HepG2 (cell line): Measurements from ENCODE around the gene MPHOSPH8. TPM values are rescaled to one million over a fixed set of nuclear protein-coding genes. Genes with fewer than 3 reads are reported as not detected.

Experiments used
- ELF3 ChIP-seq: IDR thresholded peaks from 2 replicates; pipeline ENCODE4 v1.6.1; 2016; ENCODE audit warnings: missing genetic modification reagents, missing compliant biosample characterization
- KLF12 ChIP-seq: sonication (generic); formaldehyde crosslinking; IDR thresholded peaks from 2 replicates; pipeline ENCODE4 v1.4.0; 2020; ENCODE audit warnings: missing genetic modification reagents, borderline replicate concordance
- KMT2A ChIP-seq: sonication (generic); formaldehyde crosslinking; IDR thresholded peaks from 2 replicates; pipeline ENCODE4 v1.4.0; 2020; ENCODE audit warnings: missing genetic modification reagents
- NFYB ChIP-seq: sonication (generic); formaldehyde crosslinking; IDR thresholded peaks from 2 replicates; pipeline ENCODE4 v1.4.0; 2020; ENCODE audit warnings: missing genetic modification reagents
- NONO ChIP-seq, 2 experiments: fragments of 450-650 bp in 1 of 2; sonication (generic) in 1 of 2; formaldehyde crosslinking in 1 of 2; IDR thresholded peaks in 1 of 2; conservative IDR thresholded peaks in 1 of 2; 2 replicates each; pipeline versions ENCODE4 v1.6.1 to v1.8.0; 2017 to 2022; ENCODE audit warnings: mild to moderate bottlenecking in 1 of 2, missing genetic modification reagents in 1 of 2, moderate library complexity in 1 of 2
- SOX5 ChIP-seq: IDR thresholded peaks from 2 replicates; pipeline ENCODE4 v1.6.1; 2016; ENCODE audit warnings: borderline replicate concordance
- XRCC5 ChIP-seq: fragments of 200-400 bp; formaldehyde crosslinking; optimal IDR thresholded peaks from 2 replicates; pipeline ENCODE3; 2017; ENCODE audit warnings: mild to moderate bottlenecking, low read length
- ZNF230 ChIP-seq: sonication (generic); formaldehyde crosslinking; IDR thresholded peaks from 2 replicates; pipeline ENCODE4 v1.4.0; 2020; ENCODE audit warnings: mild to moderate bottlenecking, missing genetic modification reagents
- ZNF44 ChIP-seq: sonication (generic); formaldehyde crosslinking; IDR thresholded peaks from 2 replicates; pipeline ENCODE4 v1.5.1; 2020; ENCODE audit warnings: mild to moderate bottlenecking, missing genetic modification reagents
- ZNF674 ChIP-seq: sonication (generic); formaldehyde crosslinking; IDR thresholded peaks from 2 replicates; pipeline ENCODE4 v1.5.0; 2020; ENCODE audit warnings: low read depth, mild to moderate bottlenecking, missing genetic modification reagents
- ZNF782 ChIP-seq: sonication (generic); formaldehyde crosslinking; IDR thresholded peaks from 2 replicates; pipeline ENCODE4 v1.4.0; 2020; ENCODE audit warnings: missing genetic modification reagents, mild to moderate bottlenecking, borderline replicate concordance
- ZNF792 ChIP-seq: IDR thresholded peaks from 2 replicates; pipeline ENCODE4 v1.6.1; 2016
- ZNF816 ChIP-seq: sonication (generic); formaldehyde crosslinking; IDR thresholded peaks from 2 replicates; pipeline ENCODE4 v1.8.0; 2022; ENCODE audit warnings: missing genetic modification reagents, mild to moderate bottlenecking, borderline replicate concordance
- ZSCAN21 ChIP-seq: sonication (generic); formaldehyde crosslinking; IDR thresholded peaks from 2 replicates; pipeline ENCODE4 v1.8.0; 2022; ENCODE audit warnings: mild to moderate bottlenecking, missing genetic modification reagents, moderate library complexity, borderline replicate concordance
- polyA plus RNA-seq, 8 experiments: library from polyadenylated mRNA; depleted of rRNA in 3 of 8; stranded (reverse) in 7 of 8; unstranded in 1 of 8; fragments of >200 nt; fragmentation: Illumina TruSeq in 4 of 8; extraction: Trizol in 4 of 8; gene quantifications; 2 replicates each; pipeline versions ENCODE4 v1.2.1 to v1.2.3, GENCODE V29; 2011 to 2016; ENCODE audit warnings: low read depth in 4 of 8, missing spikeins in 1 of 8, mixed read lengths in 1 of 8; ENCODE audit not compliant: insufficient read depth in 1 of 8
- total RNA-seq, 5 experiments: library from RNA; depleted of rRNA; stranded (reverse); fragments of >200 nt; fragmentation: Illumina TruSeq; extraction: Trizol; gene quantifications; 2 replicates each; pipeline ENCODE4 v1.2.3, GENCODE V29; 2016; ENCODE audit warnings: low read depth in 1 of 5
- TF ChIP-seq, protein P1 (sequence below): sonication (generic); formaldehyde crosslinking; IDR thresholded peaks from 2 replicates; pipeline ENCODE4 v1.5.1; 2020; ENCODE audit warnings: mild to moderate bottlenecking, missing genetic modification reagents, moderate library complexity
- TF ChIP-seq, protein P2 (sequence below): sonication (generic); formaldehyde crosslinking; IDR thresholded peaks from 2 replicates; pipeline ENCODE4 v1.9.0; 2021; ENCODE audit warnings: missing genetic modification reagents, borderline replicate concordance
- TF ChIP-seq, protein P3 (sequence below): sonication (generic); formaldehyde crosslinking; IDR thresholded peaks from 2 replicates; pipeline ENCODE4 v1.4.0; 2020; ENCODE audit warnings: missing genetic modification reagents
- TF ChIP-seq, protein P4 (sequence below): sonication (generic); formaldehyde crosslinking; IDR thresholded peaks from 2 replicates; pipeline ENCODE4 v1.8.1; 2023; ENCODE audit warnings: mild to moderate bottlenecking, missing genetic modification reagents
- TF ChIP-seq, protein P5 (sequence below): sonication (generic); formaldehyde crosslinking; IDR thresholded peaks from 2 replicates; pipeline ENCODE4 v1.8.1; 2023; ENCODE audit warnings: mild to moderate bottlenecking, moderate library complexity, missing genetic modification reagents

Gene MPHOSPH8
- total and polyA plus RNA-seq, 2 of the 13 experiments (the other 11 are each of a cell fraction or from before 2014, with no cell fraction given): 17.3 to 20.9 TPM

DNA sequence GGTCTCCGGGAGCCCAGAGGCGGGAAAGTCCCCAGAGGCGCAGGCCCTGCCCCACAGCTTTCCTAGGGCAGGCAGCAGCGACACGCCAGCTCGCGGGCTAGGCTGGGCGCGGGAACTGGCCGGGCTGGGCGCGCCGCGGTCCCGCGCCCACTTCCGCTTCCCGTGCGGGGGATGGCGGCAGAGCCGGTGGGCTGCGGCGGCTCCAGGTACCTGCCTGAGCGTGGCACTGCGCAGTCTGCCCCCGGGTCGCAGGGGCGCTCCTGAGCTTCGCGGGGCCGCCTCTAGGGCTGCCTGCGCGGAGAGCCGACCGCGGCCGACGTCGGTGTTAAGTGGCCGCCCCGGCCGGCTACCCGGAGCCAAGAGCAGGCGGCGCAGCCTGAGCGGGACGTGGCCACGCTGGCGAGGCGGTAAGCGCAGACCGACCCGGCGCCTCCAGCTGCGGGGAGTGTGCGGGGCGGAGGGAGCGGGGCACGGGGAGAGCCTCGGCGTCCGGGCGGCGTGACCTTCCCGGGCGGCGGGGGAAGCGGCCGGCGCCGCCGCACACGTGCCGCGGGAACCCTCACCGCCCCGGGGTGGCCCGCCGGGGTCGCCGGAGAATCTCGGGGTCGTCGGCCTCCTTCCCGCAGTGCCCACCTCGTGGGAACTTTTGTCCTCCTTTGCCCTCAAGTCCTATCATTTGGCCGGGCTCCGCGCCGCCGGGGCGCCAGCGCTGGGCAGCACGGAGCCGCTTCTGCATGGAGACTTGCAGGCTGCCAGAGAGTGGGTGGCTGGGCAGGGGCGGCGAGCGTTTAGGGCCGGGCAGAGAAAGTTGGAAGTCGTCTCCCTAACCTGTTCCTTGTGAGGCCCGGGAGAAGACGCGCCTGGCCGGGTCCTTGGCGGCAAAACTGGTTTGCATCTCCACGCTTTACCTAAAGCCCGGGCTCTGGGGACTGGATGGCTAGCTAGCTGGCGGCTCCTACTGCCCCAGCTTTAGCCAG, 31.4 kb upstream of the MPHOSPH8 start (continued):
- TF ChIP-seq, protein P1, sequence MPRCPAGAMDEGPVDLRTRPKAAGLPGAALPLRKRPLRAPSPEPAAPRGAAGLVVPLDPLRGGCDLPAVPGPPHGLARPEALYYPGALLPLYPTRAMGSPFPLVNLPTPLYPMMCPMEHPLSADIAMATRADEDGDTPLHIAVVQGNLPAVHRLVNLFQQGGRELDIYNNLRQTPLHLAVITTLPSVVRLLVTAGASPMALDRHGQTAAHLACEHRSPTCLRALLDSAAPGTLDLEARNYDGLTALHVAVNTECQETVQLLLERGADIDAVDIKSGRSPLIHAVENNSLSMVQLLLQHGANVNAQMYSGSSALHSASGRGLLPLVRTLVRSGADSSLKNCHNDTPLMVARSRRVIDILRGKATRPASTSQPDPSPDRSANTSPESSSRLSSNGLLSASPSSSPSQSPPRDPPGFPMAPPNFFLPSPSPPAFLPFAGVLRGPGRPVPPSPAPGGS: 0 out of 2 replicates have a peak, but pooled peaks have one; percentile 37
- TF ChIP-seq KMT2A (CRISPR knock-in tag) (peak; percentile 88), SOX5 (CRISPR knock-in tag) (peak; percentile 15; the same call in 1 of the 2 replicates), NFYB (CRISPR knock-in tag) (no peak), NONO (IDR thresholded peaks at IDR 0.05) (no peak), NONO (CRISPR knock-in tag; conservative IDR thresholded peaks at IDR 0.05) (peak; percentile 71), ZNF792 (CRISPR knock-in tag) (peak; percentile 59; the same call in 1 of the 2 replicates), ZNF230 (CRISPR knock-in tag) (0 out of 2 replicates have a peak, but pooled peaks have one; percentile 86), KLF12 (CRISPR knock-in tag) (peak; percentile 44; the same call in 1 of the 2 replicates), ZNF782 (CRISPR knock-in tag) (peak; percentile 9; the same call in 1 of the 2 replicates), ZNF816 (CRISPR knock-in tag) (peak; percentile 73), ZNF44 (CRISPR knock-in tag) (no peak), ZNF674 (no peak), ZSCAN21 (CRISPR knock-in tag) (peak; percentile 83; the same call in 1 of the 2 replicates), ELF3 (peak; percentile 57), XRCC5 (peak; percentile 54)
- TF ChIP-seq, protein P2, sequence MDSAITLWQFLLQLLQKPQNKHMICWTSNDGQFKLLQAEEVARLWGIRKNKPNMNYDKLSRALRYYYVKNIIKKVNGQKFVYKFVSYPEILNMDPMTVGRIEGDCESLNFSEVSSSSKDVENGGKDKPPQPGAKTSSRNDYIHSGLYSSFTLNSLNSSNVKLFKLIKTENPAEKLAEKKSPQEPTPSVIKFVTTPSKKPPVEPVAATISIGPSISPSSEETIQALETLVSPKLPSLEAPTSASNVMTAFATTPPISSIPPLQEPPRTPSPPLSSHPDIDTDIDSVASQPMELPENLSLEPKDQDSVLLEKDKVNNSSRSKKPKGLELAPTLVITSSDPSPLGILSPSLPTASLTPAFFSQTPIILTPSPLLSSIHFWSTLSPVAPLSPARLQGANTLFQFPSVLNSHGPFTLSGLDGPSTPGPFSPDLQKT (CRISPR knock-in tag): peak; percentile 51; the same call in 1 of the 2 replicates
- TF ChIP-seq, protein P3, sequence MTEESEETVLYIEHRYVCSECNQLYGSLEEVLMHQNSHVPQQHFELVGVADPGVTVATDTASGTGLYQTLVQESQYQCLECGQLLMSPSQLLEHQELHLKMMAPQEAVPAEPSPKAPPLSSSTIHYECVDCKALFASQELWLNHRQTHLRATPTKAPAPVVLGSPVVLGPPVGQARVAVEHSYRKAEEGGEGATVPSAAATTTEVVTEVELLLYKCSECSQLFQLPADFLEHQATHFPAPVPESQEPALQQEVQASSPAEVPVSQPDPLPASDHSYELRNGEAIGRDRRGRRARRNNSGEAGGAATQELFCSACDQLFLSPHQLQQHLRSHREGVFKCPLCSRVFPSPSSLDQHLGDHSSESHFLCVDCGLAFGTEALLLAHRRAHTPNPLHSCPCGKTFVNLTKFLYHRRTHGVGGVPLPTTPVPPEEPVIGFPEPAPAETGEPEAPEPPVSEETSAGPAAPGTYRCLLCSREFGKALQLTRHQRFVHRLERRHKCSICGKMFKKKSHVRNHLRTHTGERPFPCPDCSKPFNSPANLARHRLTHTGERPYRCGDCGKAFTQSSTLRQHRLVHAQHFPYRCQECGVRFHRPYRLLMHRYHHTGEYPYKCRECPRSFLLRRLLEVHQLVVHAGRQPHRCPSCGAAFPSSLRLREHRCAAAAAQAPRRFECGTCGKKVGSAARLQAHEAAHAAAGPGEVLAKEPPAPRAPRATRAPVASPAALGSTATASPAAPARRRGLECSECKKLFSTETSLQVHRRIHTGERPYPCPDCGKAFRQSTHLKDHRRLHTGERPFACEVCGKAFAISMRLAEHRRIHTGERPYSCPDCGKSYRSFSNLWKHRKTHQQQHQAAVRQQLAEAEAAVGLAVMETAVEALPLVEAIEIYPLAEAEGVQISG (CRISPR knock-in tag): peak; percentile 58
- TF ChIP-seq, protein P4, sequence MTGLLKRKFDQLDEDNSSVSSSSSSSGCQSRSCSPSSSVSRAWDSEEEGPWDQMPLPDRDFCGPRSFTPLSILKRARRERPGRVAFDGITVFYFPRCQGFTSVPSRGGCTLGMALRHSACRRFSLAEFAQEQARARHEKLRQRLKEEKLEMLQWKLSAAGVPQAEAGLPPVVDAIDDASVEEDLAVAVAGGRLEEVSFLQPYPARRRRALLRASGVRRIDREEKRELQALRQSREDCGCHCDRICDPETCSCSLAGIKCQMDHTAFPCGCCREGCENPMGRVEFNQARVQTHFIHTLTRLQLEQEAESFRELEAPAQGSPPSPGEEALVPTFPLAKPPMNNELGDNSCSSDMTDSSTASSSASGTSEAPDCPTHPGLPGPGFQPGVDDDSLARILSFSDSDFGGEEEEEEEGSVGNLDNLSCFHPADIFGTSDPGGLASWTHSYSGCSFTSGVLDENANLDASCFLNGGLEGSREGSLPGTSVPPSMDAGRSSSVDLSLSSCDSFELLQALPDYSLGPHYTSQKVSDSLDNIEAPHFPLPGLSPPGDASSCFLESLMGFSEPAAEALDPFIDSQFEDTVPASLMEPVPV (CRISPR knock-in tag): peak; percentile 35; the same call in 1 of the 2 replicates
- TF ChIP-seq, protein P5, sequence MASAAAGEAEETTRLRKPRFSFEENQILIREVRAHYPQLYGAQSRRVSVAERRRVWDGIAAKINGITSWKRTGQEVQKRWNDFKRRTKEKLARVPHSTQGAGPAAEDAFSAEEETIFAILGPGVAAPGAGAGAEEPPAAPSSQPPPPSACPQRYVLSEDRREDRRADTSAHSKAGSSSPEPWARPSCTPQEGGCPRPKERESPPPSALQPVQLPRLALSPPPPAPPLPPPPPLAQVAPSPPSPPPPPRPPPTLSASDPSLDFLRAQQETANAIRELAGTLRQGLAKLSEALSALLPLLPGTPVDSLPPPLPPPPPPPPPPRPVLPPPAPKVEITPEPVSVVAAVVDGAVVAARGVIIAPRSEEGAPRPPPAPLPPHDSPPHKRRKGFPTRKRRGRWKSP: 0 out of 2 replicates have a peak, but pooled peaks have one; percentile 25
